ENCODE measurements around the gene SNX30.

SNX30 gene

DNA sequence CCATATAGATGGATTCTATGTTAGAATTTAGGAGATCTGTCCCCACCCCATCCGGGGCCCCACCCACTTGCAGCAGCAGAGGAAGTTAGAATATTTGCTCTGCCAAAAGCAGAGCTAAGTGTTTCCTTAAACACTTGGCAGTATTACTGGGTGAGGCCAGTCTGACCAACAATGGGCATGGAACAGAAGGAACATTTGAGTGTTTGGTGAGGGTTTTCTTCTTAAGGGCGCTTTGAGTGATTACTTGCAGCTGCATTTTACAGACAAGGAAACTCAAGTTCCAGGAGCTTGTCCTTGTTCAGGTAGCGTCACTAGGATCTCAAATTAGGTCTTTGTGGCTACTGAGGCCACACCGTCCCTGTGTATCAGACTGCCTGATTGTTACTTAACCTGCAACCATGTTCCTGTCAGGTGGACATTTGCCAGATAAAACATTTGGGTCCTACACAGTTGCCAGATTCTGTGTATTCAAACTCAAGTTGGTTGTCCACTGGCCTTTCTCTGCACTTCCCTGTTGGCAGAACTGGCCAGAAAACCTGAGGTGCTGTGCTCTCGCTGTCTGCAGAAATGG, 80.8 kb downstream of the SNX30 start:
- DNase-seq = no peak

DNA sequence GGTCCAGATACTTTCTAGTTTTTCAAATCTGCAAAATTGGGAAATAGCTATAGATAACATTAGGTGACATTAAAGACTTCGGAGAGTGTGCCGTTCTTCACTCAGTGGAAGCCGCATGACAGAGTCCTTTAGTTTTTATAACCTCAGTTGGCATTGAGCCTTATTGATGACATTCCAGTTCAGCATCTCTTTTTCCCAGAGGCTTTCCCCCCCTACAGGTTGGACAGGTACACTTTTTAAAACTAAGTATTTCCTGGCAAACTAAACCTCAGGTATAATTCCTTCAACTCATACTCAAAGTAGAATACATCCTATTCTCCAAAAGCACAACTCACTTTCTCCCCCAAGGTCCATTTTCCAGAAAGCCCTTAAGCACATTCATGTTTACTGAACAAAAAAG, 81.4 kb downstream of the SNX30 start:
- no peak for DNase-seq

DNA sequence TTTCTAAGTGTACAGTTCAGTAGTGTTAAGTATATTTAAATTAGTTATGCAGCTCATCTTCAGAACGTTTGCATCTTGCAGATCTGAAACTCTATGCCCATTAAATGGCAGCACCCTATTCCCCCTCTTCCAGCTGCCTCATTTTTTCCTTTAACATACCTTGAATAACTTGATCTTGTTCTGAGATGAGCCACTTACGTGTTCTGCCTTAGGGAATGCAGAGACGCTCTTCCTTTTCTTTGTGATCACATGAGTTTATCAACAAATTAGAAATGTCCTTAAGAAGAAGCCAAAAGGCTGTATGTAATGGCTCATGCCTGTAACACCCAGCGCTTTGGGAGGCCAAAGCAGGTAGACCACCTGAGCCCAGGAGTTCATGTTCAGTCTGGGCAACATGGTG, 82.5 kb downstream of the SNX30 start:
- no peak for DNase-seq

DNA sequence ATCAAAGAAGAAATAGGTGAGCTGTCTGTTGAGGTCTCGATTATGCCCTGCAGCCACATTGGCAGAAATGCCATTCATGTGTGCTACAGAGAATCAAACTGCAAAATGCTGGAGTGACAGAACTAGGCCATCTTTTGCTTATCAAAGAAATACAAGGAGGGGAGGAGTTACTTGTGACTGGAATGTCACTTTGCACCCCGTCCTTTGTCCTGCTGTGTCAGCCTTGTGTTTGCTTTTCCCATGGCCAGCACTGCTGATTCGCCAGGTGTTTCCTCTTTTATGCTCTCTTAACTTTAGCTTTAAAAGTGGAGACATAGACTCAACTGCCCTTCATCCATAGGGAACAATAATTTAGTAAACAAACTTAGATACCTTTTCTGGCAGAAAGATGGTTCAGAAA, 85.8 kb downstream of the SNX30 start:
- DNase-seq = no peak

DNA sequence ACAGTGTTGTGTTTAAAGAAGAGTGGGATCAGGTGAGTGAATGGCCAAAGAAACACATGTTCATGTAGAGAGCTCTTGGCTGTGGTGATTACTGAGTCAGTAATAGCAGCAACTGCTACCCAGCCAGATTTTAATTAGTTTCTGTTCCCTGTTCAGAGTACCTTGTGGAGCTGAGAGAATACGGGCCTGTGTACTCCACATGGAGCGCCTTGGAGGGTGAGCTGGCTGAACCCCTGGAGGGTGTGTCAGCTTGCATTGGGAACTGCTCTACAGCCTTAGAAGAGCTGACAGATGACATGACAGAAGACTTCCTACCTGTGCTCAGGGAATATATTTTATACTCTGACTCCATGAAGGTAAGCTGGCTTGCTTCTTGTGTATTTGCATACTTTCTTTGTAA, 87.8 kb downstream of the SNX30 start:
- no peak for DNase-seq

DNA sequence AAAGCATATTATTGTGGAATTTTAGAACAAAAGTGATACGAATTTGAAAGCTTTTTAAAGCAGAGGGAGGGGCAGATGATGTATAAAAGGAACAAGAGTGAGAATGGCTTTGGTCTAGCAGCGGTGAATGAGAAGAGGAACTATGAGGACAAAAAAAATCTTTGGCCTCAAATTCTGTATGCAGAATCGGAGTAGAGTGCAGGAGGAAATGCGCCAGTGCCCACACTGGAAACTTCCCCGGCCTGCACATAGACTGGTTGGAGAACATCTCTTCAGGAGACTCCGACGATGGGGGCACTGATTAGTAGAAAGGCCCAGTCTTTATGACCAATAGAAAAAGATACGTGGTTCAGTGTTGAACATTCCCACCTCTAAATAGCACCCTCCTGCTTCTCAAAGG, 88.8 kb downstream of the SNX30 start:
- DNase-seq = no peak

DNA sequence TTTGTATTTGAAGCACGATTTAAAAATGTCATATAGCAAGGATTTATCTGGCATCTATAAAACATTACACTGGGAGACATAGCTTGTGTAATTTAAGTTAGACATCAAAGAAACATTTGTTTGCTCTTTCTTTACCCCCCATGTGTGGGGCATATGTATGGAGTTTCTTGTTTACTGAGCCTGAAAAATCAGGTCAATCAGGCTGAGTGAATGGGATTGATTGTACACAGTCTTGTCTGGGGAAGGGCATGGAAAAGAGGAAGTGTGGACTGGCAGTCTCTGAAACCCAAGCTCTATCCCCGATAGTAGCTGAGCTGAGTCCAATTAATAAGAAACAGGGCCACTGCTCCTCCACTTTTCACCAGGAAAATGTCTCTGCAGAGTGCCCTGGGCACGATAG, 90.7 kb downstream of the SNX30 start:
- DNase-seq = no peak

DNA sequence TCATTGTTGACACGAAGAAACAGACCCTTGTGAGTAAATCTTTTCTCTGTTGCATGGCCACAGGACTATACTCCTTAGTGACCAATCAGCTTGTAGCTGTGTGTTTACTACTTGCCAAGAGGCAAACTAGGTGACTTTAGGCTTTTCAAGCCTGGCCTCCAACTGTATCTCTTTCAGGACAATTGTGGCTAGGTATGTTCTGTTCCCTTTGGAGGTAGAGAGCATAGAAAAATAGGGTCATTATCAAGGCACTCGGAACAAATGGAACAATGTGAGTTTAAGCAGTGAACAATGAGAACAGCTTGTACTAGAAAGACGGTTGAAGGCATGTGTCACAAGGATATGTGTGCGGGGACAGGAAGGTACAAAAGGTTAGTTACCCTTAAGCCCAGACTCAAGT, 92.0 kb downstream of the SNX30 start:
- no peak for DNase-seq

DNA sequence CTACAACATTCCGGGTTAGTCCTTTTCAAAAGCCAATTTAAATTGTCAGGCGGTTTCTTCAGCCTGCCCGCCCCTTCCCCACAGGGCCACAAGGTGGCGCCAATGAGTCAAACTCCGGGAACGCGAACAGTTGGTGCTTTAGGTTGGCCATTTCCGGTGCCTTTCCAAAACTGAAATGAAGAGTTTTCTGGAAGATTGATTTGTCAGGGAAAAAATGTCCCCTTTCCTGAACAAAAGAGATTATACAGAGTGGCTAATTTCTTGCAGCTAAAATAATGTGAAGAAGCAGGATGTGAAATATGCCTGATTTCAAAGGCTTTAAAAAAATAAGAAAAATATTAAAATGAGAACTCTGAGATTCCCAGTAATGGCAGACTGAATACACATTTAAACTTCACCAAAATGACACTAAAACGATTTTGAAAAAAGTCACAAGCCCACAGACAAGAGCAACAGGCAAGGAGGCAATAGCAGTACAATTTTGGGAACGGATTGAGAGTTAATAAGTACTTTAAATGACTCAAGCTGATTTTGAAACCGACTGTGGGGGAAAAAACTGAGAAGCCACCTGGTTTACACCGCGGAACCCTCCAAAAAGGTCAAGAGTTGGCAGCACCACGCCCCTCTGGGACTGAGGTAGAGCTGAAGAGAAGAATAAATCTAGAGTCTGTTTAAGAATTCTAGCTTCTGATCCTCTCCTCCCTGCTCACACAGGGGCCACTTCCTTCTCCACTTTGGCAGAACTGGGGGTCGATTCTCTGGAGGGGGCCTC, 94.4 kb downstream of the SNX30 start:
- DNase-seq = peak; percentile 39

DNA sequence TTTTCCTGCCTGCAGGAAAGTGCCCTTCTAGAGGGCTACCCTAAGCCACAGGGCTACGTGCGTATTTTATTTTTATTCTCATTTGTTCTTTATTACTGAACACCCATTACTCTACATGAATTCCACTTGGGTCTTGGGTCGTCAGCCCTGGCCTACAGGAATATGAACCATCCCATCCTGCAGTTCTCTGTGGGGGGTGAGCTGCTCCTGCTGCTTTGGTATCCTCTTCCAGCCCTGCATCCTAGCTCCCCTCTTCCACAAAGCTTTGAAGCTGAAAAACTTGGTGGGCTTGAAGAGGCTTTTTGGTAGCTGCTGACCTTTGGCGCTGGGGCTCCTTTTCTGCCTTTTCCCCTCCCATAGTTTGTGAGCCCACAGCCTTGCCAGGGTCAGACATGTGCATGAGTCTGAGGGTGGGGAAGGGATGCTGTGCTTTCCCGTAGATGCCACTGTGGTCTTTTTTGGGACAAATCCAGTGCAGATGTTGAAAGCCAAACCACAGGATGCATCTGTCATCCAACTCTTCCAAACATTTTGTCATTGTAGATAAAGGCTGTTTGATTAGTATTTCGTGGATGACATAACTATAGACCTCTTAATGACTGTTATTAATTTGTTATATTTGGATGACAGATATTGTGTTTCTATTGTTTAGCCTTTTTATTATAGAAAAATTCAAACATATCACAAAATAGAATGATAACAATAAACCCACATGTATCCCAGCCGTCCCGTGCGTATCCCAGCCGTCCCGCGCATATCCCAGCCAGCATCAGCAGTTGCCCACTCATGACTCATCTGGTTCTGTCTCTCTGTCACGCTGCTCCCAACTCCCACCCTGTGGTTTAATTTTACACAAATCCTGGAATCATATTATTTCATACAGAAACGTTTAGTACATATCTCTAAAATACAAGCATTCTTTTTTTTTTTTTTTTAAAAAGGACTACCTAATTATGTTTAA, 96.2 kb downstream of the SNX30 start:
- DNase-seq = no peak

DNA sequence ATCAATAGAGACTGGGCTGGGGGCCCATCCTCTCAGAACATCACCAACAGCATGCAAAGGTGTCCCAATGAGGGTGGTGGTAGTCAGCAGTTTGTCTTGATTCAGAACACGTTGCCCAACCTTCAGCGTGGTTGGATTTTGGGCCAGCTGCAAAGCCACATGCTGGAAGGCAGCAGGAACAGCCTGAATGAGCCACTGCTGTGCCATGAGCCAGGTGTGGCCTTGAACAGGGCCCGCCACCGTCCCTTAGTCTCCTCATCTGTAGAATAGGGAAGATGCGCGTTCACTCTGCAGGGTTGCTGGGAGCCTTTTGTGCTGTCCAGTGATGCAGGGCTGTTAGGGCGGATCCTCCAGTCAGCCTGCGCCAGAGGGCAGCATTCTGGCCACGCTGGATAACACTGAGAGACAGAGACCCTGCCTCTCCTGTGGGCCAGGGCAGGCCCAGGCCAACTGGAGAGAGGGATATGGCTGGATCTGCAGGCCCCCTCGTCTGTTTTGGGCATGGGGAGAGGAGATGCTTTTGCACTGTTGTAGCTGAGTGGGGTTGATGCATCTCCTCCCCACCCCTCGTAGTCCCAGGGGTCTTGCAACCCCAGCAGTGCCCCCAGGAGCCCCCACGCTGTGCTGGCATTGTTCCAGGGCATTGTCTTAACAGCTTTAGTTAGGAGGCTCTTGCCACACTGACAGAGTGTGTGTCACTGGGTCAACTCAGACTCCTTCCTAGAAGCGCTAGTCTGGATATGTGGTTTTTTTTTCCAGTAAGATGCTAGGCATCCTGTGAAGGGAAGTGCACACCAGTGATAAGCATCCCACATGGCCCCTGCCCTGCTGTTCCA, 98.0 kb downstream of the SNX30 start:
- no peak for DNase-seq

DNA sequence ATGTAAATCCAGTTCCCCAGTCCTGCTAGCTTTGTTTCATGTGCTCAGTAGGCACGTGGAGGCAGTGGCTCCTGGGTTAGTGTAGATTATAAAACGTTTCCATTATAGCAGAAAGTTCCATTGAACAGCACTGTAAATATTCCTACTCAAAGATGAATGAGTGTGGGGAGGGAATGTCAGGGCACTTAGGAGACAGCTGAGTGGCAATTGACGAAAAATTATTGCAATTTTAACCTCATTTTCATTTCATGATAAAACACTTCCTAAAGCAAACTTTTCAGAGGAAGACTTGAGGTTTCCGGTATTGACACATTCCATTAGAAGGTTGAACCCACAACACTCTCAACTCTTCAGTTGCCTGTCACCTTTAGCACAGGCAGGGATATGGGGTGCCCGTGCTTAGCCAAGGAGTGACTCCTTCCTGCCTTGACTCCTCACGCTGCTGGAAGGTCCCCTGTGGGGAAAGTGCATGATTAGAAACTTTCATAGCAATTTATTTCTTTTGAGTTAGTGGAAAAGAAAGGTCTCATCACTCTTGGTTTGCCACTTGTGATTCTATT, 98.9 kb downstream of the SNX30 start:
- no peak for DNase-seq

DNA sequence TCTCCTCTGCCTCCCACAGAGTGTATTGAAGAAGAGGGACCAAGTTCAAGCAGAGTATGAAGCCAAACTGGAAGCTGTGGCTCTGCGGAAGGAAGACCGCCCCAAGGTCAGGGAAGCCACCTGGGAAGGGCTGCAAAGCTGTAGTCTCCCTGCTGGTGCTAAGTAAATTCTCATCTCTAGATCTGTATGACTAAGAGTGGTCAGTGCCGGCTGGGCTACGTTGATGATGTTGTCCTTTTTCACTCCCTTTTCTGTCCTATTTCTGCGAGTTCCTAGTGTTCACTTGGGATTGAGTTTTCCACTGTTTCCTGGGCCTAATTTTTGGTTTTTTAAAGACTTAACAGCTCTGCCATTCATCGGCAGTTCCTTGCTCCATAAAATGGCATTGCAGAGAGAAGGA, 100.3 kb downstream of the SNX30 start:
- no peak for DNase-seq

DNA sequence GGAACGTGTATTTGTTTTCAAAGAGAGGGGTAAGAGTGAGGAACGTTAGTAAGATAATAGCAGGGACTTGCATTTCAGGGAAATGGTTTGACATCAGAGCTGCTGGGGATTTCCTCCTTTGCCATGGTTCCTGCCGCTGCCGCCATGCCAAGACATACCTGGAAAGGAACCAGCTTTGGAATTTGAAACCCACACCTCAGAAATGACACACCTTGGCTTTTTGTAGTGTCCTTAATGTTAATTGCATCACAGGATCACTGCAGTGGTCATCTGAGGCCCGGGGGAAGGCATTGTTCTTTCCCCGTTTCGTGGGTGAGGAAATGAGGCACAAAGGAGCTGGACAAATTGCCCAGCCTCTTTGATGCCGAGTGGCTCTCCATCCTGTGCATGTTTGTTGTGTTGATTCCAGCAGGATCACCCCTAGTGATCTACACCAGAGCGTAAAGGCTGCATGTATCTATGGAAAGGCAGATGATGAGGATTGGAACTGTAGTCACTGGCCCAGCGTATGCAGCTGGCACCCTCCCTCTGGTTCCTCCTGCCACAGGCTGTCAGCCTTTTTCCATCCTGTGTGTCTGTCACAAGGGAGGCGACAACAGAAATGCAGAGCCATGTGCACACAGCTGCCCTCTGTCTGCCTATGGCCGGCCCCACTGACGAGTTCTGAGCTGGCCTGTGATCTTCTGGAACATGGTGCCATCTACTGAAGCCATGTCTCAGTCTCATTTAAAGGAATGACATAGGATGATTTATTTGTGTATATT, 102.4 kb downstream of the SNX30 start:
- DNase-seq = no peak

DNA sequence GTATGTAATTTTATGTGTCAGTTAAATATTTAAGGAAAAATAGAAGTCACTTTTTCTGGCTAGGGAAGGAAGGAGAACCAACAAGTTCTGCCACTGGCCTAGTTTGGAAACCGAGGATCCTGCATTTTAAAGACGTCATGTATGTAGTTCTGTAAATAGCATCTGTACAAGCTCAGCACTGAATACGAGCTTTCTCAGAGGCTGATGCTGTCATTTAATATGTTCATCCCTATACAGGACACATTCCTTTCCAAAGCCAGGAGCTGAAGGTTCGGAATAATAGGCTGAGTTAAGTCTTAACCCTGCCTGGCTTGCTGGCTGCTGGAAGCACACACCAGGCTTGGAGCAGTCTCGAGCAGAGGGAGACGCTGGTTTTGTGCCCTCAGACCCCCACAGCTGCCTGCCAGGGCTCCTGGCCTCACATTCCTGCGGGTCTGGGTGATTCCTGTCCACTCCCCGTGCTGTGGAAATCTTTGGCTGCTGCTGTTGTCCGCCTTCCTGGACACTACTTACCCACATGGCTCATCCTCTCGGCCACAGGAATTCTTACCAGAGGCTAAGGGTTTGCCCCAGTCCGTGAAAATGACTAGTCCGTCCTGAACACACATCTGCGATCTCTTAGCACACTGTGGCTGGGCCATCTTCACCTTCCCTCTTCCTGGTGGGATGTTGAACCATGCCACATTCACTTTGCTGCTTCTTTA, 103.5 kb downstream of the SNX30 start:
- no peak for DNase-seq

DNA sequence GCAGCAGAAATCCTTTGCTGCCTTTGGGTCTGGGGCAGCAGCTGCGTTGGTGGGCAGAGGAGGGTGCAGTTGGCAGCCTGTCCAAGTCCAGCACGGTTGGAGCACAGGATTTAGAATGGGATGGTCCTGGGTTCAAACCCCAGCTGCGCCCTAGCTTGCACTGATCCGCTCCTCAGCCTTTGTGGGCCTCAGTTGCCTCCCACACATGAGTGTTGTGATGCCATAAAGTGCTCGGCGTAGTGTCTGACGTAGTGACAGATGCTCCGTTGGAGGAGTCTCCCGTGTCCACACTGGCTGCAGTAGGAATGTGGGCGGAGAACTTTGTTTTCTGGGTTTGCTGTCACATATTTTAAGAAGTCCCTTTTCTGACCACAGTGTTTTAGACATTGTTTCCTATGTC, 104.1 kb downstream of the SNX30 start:
- DNase-seq = no peak

DNA sequence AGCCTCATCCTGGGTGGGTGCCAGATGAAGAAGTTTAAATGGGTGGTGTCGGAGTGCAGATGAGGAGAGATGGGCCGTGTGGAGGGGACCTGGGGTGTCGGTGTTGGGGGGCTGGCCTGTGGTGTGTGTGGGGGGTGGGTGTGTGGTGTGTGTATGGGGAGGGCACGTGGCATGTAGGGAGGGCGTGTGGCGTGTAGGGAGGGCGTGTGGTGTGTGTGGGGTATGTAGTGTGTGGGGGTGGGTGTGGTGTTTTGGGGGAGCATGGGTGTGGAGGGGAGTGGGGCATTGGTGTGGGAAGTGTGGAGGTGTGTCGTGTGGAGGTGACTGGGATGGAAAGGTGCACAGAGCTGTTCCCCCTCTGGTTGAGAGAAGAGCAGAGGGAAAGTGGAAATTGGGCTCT, 105.6 kb downstream of the SNX30 start:
- no peak for DNase-seq

DNA sequence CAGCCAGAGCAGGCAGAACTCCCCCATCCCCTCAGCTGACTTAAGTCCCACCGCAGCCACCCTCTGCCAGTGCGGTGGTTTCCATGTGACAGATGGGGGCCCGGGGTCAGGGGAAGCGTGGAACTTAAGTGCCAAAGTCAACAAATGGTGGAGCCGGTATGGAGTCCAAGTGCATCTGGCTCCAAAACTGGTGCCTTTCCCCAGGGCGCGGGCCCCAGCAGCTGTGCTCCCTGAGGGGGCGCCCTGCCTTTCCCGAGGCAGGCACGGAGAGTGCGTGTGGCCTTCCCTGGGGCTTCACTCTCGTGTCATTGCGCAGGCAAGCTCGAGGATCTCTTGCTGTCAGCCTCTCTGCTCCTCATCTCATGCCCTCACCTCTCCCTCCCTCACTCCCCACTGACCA, 106.3 kb downstream of the SNX30 start:
- DNase-seq = no peak

DNA sequence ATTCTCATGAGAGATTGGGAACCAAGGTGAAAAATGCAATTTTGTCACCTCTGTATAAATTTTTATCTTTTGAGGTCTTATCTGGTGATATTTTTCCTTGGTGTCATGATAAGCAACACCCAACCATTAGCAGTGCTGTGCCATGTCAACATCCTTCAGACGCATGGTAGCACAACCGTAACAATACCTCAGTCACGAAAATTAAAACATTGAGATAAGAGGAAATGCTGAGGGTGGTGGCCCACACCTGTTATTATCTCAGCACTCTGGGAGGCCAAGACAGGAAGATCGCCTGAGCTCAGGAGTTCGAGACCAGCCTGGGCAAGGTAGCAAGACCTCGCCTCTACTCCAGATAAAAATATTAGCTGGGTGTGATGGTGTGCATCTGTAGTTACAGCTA, 107.4 kb downstream of the SNX30 start:
- DNase-seq = no peak

DNA sequence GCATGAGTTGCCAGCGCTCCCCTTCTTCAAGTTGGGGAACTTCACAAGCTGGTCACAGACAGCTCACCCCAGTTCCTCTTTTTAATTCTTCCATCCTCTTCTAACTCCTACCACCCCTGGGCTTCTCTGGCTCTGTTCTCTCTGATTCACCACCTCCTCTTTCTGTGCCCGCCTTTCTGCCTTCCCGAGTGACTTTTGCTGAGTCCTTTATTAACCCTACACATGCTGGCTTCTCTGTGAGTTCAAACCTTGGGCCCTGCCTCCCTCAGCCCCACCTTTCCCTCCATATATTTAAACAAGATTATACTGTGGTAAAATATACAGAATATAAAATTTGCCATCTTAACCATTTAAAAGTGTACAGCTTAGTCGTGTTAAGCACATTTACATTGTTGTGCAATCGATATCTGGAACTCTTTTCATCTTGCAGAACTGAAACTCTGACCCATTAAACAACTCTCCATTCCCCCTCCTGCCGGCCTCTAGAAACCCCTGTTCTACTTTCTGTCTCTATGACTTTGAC, 108.1 kb downstream of the SNX30 start:
- DNase-seq = no peak

DNA sequence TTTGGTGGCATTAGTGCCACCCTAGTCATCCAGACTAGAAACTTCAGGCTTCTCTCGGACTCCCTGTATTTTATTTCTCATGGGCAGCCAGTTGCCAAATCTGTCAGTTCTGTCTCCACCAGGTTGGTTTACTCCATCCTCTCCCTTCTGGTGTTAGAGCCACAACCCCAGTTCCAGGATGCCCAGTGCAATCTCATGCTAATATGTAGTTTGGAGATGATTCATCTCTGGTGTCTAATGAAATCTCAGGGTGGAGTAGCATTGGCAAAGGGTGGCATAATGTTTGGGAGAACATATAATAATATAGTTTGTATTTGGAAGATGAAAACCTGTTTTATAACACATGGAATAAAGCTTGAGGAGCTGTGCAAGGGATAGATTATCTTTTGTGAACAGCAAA, 109.9 kb downstream of the SNX30 start:
- DNase-seq = no peak
